Measurements from ENCODE around the gene NCKAP5. TPM values are rescaled to one million over a fixed set of nuclear protein-coding genes. Genes with fewer than 3 reads are reported as not detected.

The NCKAP5 gene
- total and polyA plus RNA-seq, 4 donors, result 0.57 to 2.8 (median 2.4) TPM

DNA sequence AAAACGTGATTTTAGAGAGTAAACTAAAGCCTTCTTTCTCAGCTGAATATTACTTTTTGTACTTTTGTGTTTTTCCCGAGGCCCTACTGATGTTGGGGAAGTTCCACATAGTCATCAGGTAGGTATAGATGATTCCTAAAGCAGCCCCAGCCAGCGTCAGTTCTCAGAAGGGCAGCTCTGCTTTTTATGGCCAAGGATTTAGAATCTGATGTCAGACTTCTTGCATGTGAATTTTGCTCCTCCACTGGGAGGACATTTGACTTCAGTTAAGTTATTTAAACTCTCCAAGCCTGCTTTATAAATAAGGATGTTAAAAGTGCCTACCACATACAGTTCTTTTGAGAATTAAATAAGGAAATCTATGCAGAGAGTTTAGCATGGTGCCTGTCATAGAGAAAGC is 130.8 kb downstream of the NCKAP5 start:
- no peak for TF ChIP-seq RAD21 (IDR thresholded peaks at IDR 0.05)
- TF ChIP-seq SP1 (IDR thresholded peaks at IDR 0.05), result no peak
- TF ChIP-seq TAF1 (conservative IDR thresholded peaks at IDR 0.05), result no peak
- no peak for TF ChIP-seq YY1 (IDR thresholded peaks at IDR 0.05)
- TF ChIP-seq, protein P1, sequence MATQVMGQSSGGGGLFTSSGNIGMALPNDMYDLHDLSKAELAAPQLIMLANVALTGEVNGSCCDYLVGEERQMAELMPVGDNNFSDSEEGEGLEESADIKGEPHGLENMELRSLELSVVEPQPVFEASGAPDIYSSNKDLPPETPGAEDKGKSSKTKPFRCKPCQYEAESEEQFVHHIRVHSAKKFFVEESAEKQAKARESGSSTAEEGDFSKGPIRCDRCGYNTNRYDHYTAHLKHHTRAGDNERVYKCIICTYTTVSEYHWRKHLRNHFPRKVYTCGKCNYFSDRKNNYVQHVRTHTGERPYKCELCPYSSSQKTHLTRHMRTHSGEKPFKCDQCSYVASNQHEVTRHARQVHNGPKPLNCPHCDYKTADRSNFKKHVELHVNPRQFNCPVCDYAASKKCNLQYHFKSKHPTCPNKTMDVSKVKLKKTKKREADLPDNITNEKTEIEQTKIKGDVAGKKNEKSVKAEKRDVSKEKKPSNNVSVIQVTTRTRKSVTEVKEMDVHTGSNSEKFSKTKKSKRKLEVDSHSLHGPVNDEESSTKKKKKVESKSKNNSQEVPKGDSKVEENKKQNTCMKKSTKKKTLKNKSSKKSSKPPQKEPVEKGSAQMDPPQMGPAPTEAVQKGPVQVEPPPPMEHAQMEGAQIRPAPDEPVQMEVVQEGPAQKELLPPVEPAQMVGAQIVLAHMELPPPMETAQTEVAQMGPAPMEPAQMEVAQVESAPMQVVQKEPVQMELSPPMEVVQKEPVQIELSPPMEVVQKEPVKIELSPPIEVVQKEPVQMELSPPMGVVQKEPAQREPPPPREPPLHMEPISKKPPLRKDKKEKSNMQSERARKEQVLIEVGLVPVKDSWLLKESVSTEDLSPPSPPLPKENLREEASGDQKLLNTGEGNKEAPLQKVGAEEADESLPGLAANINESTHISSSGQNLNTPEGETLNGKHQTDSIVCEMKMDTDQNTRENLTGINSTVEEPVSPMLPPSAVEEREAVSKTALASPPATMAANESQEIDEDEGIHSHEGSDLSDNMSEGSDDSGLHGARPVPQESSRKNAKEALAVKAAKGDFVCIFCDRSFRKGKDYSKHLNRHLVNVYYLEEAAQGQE (IDR thresholded peaks at IDR 0.05), result no peak
- WGBS, result 86% methylated on average over 3 of the region's 3 CpGs
- H3K27me3 ChIP-seq (ENCODE audit: control insufficient read depth in 4 of 4, insufficient read depth in 4 of 4, low read length in 3 of 4), result no peaks in the 10 kb centered on the region
- no peak overlapping the region for H3K27ac ChIP-seq (ENCODE audit: low read depth in 1 of 2, low read length in 2 of 2)
- H3K9ac ChIP-seq (ENCODE audit: low read depth in 1 of 2, low read length in 2 of 2), result no peak overlapping the region
- DNase-seq (ENCODE audit: low spot score), result no peak
- no peak overlapping the region for H3K4me3 ChIP-seq (ENCODE audit: low read depth in 1 of 3, low read length in 3 of 3)
- no peaks in the 10 kb centered on the region for H3K4me1 ChIP-seq (ENCODE audit: control insufficient read depth in 4 of 4, insufficient read depth in 4 of 4, low read length in 3 of 4)
- H3K9me3 ChIP-seq (ENCODE audit: control insufficient read depth in 4 of 4, low read length in 3 of 4), result no peaks in the 10 kb centered on the region
- no peaks in the 10 kb centered on the region for H3K36me3 ChIP-seq (ENCODE audit: control insufficient read depth in 4 of 4, insufficient read depth in 3 of 4, low read depth in 1 of 4, low read length in 3 of 4)

DNA sequence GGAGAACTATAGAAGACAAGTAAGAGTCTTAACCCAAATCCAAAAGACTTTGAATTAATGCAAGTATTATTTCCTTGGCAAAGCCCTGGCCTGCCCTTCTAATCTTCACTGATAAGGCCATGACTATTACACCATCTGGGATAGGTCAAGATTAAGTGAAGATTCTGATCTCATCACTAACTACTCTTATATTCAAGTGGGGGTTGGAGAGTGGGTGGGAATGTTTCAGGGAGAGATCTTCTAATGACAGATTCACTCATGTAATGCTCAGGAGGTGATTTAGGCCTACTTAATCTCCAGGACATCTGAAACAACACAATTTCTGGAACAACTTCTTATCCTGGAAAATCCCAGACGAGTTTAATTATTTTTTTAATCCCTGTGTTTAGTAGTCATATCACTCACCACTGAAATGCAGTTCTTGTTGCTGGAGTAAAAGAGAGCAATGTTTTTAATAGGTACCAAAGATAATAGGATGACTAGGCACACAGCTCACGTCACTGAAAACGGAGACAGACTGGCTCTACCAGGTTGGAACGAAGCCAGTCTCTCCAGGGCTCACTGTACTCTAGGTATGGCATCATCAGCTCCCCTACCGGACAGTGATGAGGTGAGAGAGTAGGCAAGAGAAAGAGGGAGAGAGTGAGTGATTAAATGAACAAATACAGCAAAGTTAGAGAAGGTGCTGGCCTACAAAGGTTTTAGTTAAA is 133.1 kb downstream of the NCKAP5 start:
- Histone ChIP-seq H3K4me1 (ENCODE audit: control insufficient read depth in 4 of 4, insufficient read depth in 4 of 4, low read length in 3 of 4) (no peaks in the 10 kb centered on the region), H3K27ac (ENCODE audit: low read depth in 1 of 2, low read length in 2 of 2) (no peak overlapping the region), H3K36me3 (ENCODE audit: control insufficient read depth in 4 of 4, insufficient read depth in 3 of 4, low read depth in 1 of 4, low read length in 3 of 4) (no peaks in the 10 kb centered on the region), H3K4me3 (ENCODE audit: low read depth in 1 of 3, low read length in 3 of 3) (no peak overlapping the region), H3K9ac (ENCODE audit: low read depth in 1 of 2, low read length in 2 of 2) (no peak overlapping the region), H3K9me3 (ENCODE audit: control insufficient read depth in 4 of 4, low read length in 3 of 4) (no peaks in the 10 kb centered on the region), H3K27me3 (ENCODE audit: control insufficient read depth in 4 of 4, insufficient read depth in 4 of 4, low read length in 3 of 4) (no peaks in the 10 kb centered on the region)
- WGBS, result 85% methylated on average over 5 of the region's 5 CpGs
- TF ChIP-seq HNF4A (conservative IDR thresholded peaks at IDR 0.05), result no peak
- no peak for TF ChIP-seq NR2F2 (IDR thresholded peaks at IDR 0.05)
- TF ChIP-seq, protein P2, sequence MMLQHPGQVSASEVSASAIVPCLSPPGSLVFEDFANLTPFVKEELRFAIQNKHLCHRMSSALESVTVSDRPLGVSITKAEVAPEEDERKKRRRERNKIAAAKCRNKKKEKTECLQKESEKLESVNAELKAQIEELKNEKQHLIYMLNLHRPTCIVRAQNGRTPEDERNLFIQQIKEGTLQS (IDR thresholded peaks at IDR 0.05), result no peak
- no peak for TF ChIP-seq YY1 (IDR thresholded peaks at IDR 0.05)
- no peak for TF ChIP-seq FOXA1 (IDR thresholded peaks at IDR 0.05)
- TF ChIP-seq RAD21 (IDR thresholded peaks at IDR 0.05), result no peak
- TF ChIP-seq, protein P3, sequence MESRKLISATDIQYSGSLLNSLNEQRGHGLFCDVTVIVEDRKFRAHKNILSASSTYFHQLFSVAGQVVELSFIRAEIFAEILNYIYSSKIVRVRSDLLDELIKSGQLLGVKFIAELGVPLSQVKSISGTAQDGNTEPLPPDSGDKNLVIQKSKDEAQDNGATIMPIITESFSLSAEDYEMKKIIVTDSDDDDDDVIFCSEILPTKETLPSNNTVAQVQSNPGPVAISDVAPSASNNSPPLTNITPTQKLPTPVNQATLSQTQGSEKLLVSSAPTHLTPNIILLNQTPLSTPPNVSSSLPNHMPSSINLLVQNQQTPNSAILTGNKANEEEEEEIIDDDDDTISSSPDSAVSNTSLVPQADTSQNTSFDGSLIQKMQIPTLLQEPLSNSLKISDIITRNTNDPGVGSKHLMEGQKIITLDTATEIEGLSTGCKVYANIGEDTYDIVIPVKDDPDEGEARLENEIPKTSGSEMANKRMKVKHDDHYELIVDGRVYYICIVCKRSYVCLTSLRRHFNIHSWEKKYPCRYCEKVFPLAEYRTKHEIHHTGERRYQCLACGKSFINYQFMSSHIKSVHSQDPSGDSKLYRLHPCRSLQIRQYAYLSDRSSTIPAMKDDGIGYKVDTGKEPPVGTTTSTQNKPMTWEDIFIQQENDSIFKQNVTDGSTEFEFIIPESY (IDR thresholded peaks at IDR 0.05), result no peak
- TF ChIP-seq EGR1 (IDR thresholded peaks at IDR 0.05; ENCODE audit: low read depth in 2 of 2), result no peak
- TF ChIP-seq RXRA (IDR thresholded peaks at IDR 0.05), result no peak
- TF ChIP-seq, protein P1 (IDR thresholded peaks at IDR 0.05), result no peak
- TF ChIP-seq FOXA2 (IDR thresholded peaks at IDR 0.05), result no peak
- TF ChIP-seq HNF4G (IDR thresholded peaks at IDR 0.05), result no peak
- TF ChIP-seq, protein P4, sequence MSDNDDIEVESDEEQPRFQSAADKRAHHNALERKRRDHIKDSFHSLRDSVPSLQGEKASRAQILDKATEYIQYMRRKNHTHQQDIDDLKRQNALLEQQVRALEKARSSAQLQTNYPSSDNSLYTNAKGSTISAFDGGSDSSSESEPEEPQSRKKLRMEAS (IDR thresholded peaks at IDR 0.05), result no peak
- TF ChIP-seq GABPA (IDR thresholded peaks at IDR 0.05 in 1 of 2, conservative IDR thresholded peaks at IDR 0.05 in 1 of 2), result no peak
- TF ChIP-seq JUND (IDR thresholded peaks at IDR 0.05), result no peak
- TF ChIP-seq, protein P5, sequence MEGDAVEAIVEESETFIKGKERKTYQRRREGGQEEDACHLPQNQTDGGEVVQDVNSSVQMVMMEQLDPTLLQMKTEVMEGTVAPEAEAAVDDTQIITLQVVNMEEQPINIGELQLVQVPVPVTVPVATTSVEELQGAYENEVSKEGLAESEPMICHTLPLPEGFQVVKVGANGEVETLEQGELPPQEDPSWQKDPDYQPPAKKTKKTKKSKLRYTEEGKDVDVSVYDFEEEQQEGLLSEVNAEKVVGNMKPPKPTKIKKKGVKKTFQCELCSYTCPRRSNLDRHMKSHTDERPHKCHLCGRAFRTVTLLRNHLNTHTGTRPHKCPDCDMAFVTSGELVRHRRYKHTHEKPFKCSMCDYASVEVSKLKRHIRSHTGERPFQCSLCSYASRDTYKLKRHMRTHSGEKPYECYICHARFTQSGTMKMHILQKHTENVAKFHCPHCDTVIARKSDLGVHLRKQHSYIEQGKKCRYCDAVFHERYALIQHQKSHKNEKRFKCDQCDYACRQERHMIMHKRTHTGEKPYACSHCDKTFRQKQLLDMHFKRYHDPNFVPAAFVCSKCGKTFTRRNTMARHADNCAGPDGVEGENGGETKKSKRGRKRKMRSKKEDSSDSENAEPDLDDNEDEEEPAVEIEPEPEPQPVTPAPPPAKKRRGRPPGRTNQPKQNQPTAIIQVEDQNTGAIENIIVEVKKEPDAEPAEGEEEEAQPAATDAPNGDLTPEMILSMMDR (IDR thresholded peaks at IDR 0.05; ENCODE audit: low read depth, low read length, missing input control), result no peak
- no peak for TF ChIP-seq SP1 (IDR thresholded peaks at IDR 0.05)
- no peak for DNase-seq (ENCODE audit: low spot score)
